Hepatocyte (in vitro differentiated cells): ENCODE data around the gene ZNF785. TPM values are rescaled to one million over a fixed set of nuclear protein-coding genes. Genes with fewer than 3 reads are reported as not detected.
A peak's percentile ranks its signal among the peaks of the same experiment; 100 is the strongest.

Experiments used
- DNase-seq: peaks from one replicate; pipeline ENCODE4 v3.0.0-alpha.2; 2016; ENCODE audit warnings: low spot score
- H2AFZ ChIP-seq: fragments of 200-600 bp; sonication (generic); 2 replicates; pipeline ENCODE4 v1.6.0; 2016; ENCODE audit warnings: antibody characterized with exemption, mild to moderate bottlenecking
- H3K27ac ChIP-seq: fragments of 200-600 bp; sonication (generic); 2 replicates; pipeline ENCODE4 v1.5.1; 2016; ENCODE audit warnings: mild to moderate bottlenecking
- H3K27me3 ChIP-seq: fragments of 200-600 bp; sonication (generic); 2 replicates; pipeline ENCODE4 v1.6.1; 2016
- H3K36me3 ChIP-seq: fragments of 200-600 bp; sonication (generic); replicated peaks from 2 replicates; pipeline ENCODE4 v1.5.1; 2016; ENCODE audit warnings: low read depth; ENCODE audit not compliant: insufficient read depth
- H3K4me1 ChIP-seq: fragments of 200-600 bp; sonication (generic); 2 replicates; pipeline ENCODE4 v1.5.1; 2016; ENCODE audit warnings: mild to moderate bottlenecking, moderate library complexity; ENCODE audit not compliant: insufficient read depth
- H3K4me2 ChIP-seq: fragments of 200-600 bp; sonication (generic); 2 replicates; pipeline ENCODE4 v1.6.0; 2016
- H3K4me3 ChIP-seq: fragments of 200-600 bp; sonication (generic); 2 replicates; pipeline ENCODE4 v1.5.1; 2016; ENCODE audit warnings: mild to moderate bottlenecking
- H3K79me2 ChIP-seq: fragments of 200-600 bp; sonication (generic); 2 replicates; pipeline ENCODE4 v1.6.0; 2017; ENCODE audit warnings: mild to moderate bottlenecking
- H3K9me2 ChIP-seq: fragments of 200-600 bp; sonication (generic); replicated peaks from 2 replicates; pipeline ENCODE4 v1.6.0; 2017; ENCODE audit warnings: mild to moderate bottlenecking; ENCODE audit not compliant: insufficient read depth
- H3K9me3 ChIP-seq: fragments of 200-600 bp; sonication (generic); 2 replicates; pipeline ENCODE4 v1.5.1; 2016; ENCODE audit warnings: low read depth, mild to moderate bottlenecking
- H4K20me1 ChIP-seq: fragments of 200-600 bp; sonication (generic); 2 replicates; pipeline ENCODE4 v1.6.0; 2016; ENCODE audit warnings: mild to moderate bottlenecking; ENCODE audit not compliant: insufficient read depth, poor library complexity, severe bottlenecking
- EZH2 ChIP-seq: fragments of 200-600 bp; sonication (generic); IDR thresholded peaks from 2 replicates; pipeline ENCODE4 v1.6.1; 2016; ENCODE audit warnings: antibody characterized with exemption, mild to moderate bottlenecking, borderline replicate concordance
- EZH2phosphoT487 ChIP-seq: fragments of 200-600 bp; sonication (generic); IDR thresholded peaks from one replicate; pipeline ENCODE4 v1.6.1; 2018; ENCODE audit warnings: antibody characterized with exemption, mild to moderate bottlenecking, low read depth, moderate library complexity; ENCODE audit not compliant: unreplicated experiment, severe bottlenecking
- WGBS: methylation state at CpG from one replicate; pipeline ENCODE4 v1.1.6; 2016; ENCODE audit warnings: low lambda C conversion rate; ENCODE audit errors: missing lambda C conversion rate; 5-methylcytosine and 5-hydroxymethylcytosine counted together
- polyA plus RNA-seq: library from polyadenylated mRNA; unstranded; fragments of >200 nt; fragmentation: Nextera tagmentation; extraction: Ambion mirVana; gene quantifications from 2 replicates; pipeline ENCODE4 v1.2.1, GENCODE V29; 2016
- total RNA-seq: library from RNA; depleted of rRNA; stranded (reverse); fragments of >200 nt; gene quantifications from 2 replicates; pipeline ENCODE4 v1.2.3, GENCODE V29; 2014
- TF ChIP-seq, protein P1 (sequence below): fragments of 200-600 bp; sonication (generic); IDR thresholded peaks from 2 replicates; pipeline ENCODE4 v1.5.1; 2016; ENCODE audit warnings: antibody characterized with exemption, mild to moderate bottlenecking; ENCODE audit not compliant: poor library complexity

Gene ZNF785
- total and polyA plus RNA-seq, 2 experiments from 2014 or later: 10.0 to 11.7 TPM

DNA sequence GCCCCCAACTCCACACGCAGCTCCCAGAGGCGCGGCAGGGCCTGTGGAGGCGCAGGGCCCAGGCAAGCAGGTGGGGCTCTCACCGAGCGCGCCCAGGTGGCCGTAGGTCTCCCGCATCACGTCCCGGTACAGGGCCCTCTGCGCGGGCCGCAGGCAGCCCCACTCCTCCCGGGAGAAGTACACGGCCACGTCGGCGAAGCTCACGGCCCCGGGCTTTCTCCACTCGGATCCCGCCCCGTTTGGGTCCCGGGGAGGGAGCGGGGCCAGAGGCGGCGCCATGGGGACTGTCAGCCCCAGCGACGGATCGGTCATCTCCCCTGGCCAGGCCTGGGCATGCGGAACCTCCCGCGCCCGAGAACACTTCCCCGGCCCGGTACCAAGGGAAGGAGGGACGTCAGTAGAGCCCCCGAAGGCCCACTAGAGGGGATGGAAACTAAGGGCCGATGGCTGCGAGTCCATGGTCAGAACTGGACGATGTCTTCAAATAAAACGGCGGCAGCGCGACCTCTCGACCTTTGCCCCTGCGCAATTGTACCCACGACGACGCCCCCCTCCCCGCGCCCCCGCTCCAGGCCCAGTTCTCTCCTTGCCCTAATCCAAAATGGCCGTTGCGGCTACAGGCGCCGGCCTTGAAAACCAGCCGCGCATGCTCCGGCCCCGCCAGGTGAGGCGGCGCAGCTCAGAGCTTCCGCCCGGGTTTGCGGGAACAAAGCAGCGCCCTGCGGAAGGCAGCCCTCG is 51.0 kb downstream of the ZNF785 start, which contains the start of gene ZNF747:
TSS of gene ZNF747 (minus strand) at position 491 of the 738 bp plus-strand sequence. CDS start at position 312, 179 bp downstream.
- Histone ChIP-seq H3K4me1 (peaks cover 22% of the 10 kb centered on the region), H3K79me2 (peaks cover 42% of the 10 kb centered on the region), H3K36me3 (no peaks in the 10 kb centered on the region), H2AFZ (peak within 1 kb of the TSS; percentile 78), H3K4me2 (peak within 1 kb of the TSS; percentile 81), H3K27ac (peak within 1 kb of the TSS; percentile 97), H3K9me2 (no peaks in the 10 kb centered on the region), H3K9me3 (no peaks in the 10 kb centered on the region), H3K27me3 (no peaks in the 10 kb centered on the region), H4K20me1 (no peaks in the 10 kb centered on the region), H3K4me3 (peak within 1 kb of the TSS; percentile 53)
- DNase-seq: peak; percentile 94
- TF ChIP-seq, protein P1, sequence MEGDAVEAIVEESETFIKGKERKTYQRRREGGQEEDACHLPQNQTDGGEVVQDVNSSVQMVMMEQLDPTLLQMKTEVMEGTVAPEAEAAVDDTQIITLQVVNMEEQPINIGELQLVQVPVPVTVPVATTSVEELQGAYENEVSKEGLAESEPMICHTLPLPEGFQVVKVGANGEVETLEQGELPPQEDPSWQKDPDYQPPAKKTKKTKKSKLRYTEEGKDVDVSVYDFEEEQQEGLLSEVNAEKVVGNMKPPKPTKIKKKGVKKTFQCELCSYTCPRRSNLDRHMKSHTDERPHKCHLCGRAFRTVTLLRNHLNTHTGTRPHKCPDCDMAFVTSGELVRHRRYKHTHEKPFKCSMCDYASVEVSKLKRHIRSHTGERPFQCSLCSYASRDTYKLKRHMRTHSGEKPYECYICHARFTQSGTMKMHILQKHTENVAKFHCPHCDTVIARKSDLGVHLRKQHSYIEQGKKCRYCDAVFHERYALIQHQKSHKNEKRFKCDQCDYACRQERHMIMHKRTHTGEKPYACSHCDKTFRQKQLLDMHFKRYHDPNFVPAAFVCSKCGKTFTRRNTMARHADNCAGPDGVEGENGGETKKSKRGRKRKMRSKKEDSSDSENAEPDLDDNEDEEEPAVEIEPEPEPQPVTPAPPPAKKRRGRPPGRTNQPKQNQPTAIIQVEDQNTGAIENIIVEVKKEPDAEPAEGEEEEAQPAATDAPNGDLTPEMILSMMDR: no peak
- TF ChIP-seq EZH2phosphoT487 (no peak), EZH2 (no peak)
- WGBS: 6% methylated on average over 60 of the region's 70 CpGs

DNA sequence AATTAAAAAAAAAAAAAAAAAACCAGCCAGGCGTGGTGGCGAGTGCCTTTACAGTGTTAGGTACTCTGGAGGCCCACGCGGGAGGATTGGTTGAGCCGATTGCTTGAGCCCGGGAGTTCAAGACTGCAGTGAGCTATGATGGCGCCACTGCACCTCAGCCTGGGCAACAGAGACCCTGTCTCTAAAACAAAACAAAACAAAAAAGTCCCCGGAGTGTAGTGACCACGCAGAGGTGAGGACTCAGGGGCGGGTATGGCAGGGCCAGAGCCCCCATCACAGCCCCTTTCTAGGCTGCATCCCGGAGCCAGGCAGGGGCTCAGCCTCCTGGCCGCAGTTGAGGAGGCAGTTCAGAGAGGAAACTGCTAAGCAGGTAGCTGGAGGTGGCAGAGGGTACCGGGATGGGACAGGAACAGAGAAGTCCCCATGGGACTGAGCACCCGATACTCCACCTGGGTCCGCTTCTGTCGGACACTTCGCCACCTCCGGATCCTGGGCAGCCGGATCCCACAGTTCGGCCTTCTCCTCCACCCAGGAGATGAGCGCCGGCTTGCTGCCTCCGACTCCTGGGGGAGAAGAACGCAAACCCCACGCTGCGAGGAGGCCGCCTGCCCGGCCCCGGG is 51.6 kb downstream of the ZNF785 start:
- TF ChIP-seq, protein P1: no peak
- TF ChIP-seq EZH2phosphoT487: no peak
- no peak for TF ChIP-seq EZH2
- H3K4me1 ChIP-seq: peaks cover 22% of the 10 kb centered on the region
- H3K9me2 ChIP-seq: no peaks in the 10 kb centered on the region
- H4K20me1 ChIP-seq: no peaks in the 10 kb centered on the region
- peak overlapping the region; percentile 97 for H3K27ac ChIP-seq
- DNase-seq: no peak
- H3K9me3 ChIP-seq: no peaks in the 10 kb centered on the region
- H3K27me3 ChIP-seq: no peaks in the 10 kb centered on the region
- H3K4me3 ChIP-seq: peak overlapping the region; percentile 53
- peak overlapping the region; percentile 81 for H3K4me2 ChIP-seq
- no peaks in the 10 kb centered on the region for H3K36me3 ChIP-seq
- peak overlapping the region; percentile 74 for H2AFZ ChIP-seq
- H3K79me2 ChIP-seq: peaks cover 42% of the 10 kb centered on the region
- 38% methylated on average over 29 of the region's 29 CpGs for WGBS

DNA sequence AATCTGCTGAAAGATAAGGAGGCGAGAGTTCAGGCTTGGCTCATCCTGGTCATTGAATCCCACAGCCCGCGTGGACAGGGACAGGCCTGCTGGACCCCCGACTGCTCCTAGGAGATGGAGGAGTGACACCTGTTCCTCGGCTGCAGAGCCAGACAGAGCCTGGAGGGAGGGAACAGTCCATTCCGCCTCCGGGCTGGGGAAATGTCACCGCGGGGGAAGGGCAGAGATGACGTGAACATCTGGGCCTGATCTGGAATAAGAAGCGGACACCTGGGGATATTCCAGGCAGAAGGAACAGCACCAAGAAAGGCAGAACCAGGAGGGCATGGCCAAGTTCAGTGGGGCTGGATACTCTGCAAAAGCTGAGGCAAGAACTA is 52.4 kb downstream of the ZNF785 start:
- peak overlapping the region; percentile 81 for H3K4me2 ChIP-seq
- TF ChIP-seq EZH2 (no peak), EZH2phosphoT487 (no peak)
- TF ChIP-seq, protein P1: no peak
- H3K9me3 ChIP-seq: no peaks in the 10 kb centered on the region
- H4K20me1 ChIP-seq: no peaks in the 10 kb centered on the region
- peaks cover 42% of the 10 kb centered on the region for H3K79me2 ChIP-seq
- peaks cover 25% of the 10 kb centered on the region for H3K4me1 ChIP-seq
- WGBS: 77% methylated on average over 11 of the region's 11 CpGs
- H3K27me3 ChIP-seq: no peaks in the 10 kb centered on the region
- H3K27ac ChIP-seq: no peak overlapping the region
- no peak for DNase-seq
- no peak overlapping the region for H3K4me3 ChIP-seq
- H3K36me3 ChIP-seq: no peaks in the 10 kb centered on the region
- H2AFZ ChIP-seq: no peak overlapping the region
- H3K9me2 ChIP-seq: no peaks in the 10 kb centered on the region
